ENCODE measurements around the gene TPM4.
"Not testable (repeated sequence)": the region's sequence is repeated elsewhere in the genome, so short reads cannot be mapped to it uniquely, and the experiment has no call there.

TPM4 gene

GRCh38 chr19:16095071-16095571 is 18.8 kb downstream of the TPM4 start:
- no peak for DNase-seq (ENCODE audit: low read depth in 1 of 2, low spot score in 1 of 2)

- no peak for DNase-seq (ENCODE audit: low read depth in 1 of 2, low spot score in 1 of 2)
Observed at GRCh38 chr19:16096280-16096855, 20.1 kb downstream of the TPM4 start.

GRCh38 chr19:16098416-16098768 is 22.1 kb downstream of the TPM4 start:
- no peak for DNase-seq (ENCODE audit: low read depth in 1 of 2, low spot score in 1 of 2)

GRCh38 chr19:16098821-16099220 is 22.5 kb downstream of the TPM4 start:
- DNase-seq (ENCODE audit: low read depth in 1 of 2, low spot score in 1 of 2), result no peak

GRCh38 chr19:16099314-16099965 is 23.1 kb downstream of the TPM4 start:
- not testable (repeated sequence) for DNase-seq (ENCODE audit: low read depth in 1 of 2, low spot score in 1 of 2)

GRCh38 chr19:16100524-16100923 is 24.2 kb downstream of the TPM4 start:
- DNase-seq (ENCODE audit: low read depth in 1 of 2, low spot score in 1 of 2), result no peak

GRCh38 chr19:16104722-16105121 is 28.4 kb downstream of the TPM4 start:
- DNase-seq (ENCODE audit: low read depth in 1 of 2, low spot score in 1 of 2), result no peak

- no peak for DNase-seq (ENCODE audit: low read depth in 1 of 2, low spot score in 1 of 2)
Observed at GRCh38 chr19:16106121-16106520, 29.8 kb downstream of the TPM4 start.

- peak; percentile 97 to 99 for DNase-seq (ENCODE audit: low read depth in 1 of 2, low spot score in 1 of 2)
Observed at GRCh38 chr19:16111160-16111908, 35.0 kb downstream of the TPM4 start, which contains the start of gene RAB8A. Gene RAB8A (plus strand): TSS chr19:16111889. CDS start chr19:16111902, 13 bp downstream.

- no peak for DNase-seq (ENCODE audit: low read depth in 1 of 2, low spot score in 1 of 2)
Observed at GRCh38 chr19:16111909-16112752, 35.8 kb downstream of the TPM4 start.

- DNase-seq (ENCODE audit: low read depth in 1 of 2, low spot score in 1 of 2), result no peak
Observed at GRCh38 chr19:16112778-16113177, 36.5 kb downstream of the TPM4 start.

GRCh38 chr19:16113727-16114126 is 37.4 kb downstream of the TPM4 start:
- no peak for DNase-seq (ENCODE audit: low read depth in 1 of 2, low spot score in 1 of 2)

- no peak for DNase-seq (ENCODE audit: low read depth in 1 of 2, low spot score in 1 of 2)
Observed at GRCh38 chr19:16115301-16116039, 39.2 kb downstream of the TPM4 start.

GRCh38 chr19:16116067-16116466 is 39.8 kb downstream of the TPM4 start:
- no peak for DNase-seq (ENCODE audit: low read depth in 1 of 2, low spot score in 1 of 2)

- no peak for DNase-seq (ENCODE audit: low read depth in 1 of 2, low spot score in 1 of 2)
Observed at GRCh38 chr19:16117594-16118033, 41.3 kb downstream of the TPM4 start.

- no peak for DNase-seq (ENCODE audit: low read depth in 1 of 2, low spot score in 1 of 2)
Observed at GRCh38 chr19:16118489-16119033, 42.3 kb downstream of the TPM4 start.

GRCh38 chr19:16119075-16119857 is 43.0 kb downstream of the TPM4 start:
- DNase-seq (ENCODE audit: low read depth in 1 of 2, low spot score in 1 of 2), result not testable (repeated sequence)

- no peak for DNase-seq (ENCODE audit: low read depth in 1 of 2, low spot score in 1 of 2)
Observed at GRCh38 chr19:16121141-16121540, 44.8 kb downstream of the TPM4 start.

GRCh38 chr19:16121967-16122366 is 45.7 kb downstream of the TPM4 start:
- no peak for DNase-seq (ENCODE audit: low read depth in 1 of 2, low spot score in 1 of 2)

Measured in activated T-helper 1 cell treated with anti-CD3 and anti-CD28 coated beads, Interleukin-2, amount 50 U/mL, for 16 hours (primary cell).